ENCODE results near the gene ITGA3. TPM values are rescaled to one million over a fixed set of nuclear protein-coding genes. Genes with fewer than 3 reads are reported as not detected.

Gene ITGA3
- polyA plus RNA-seq, 2 of the 4 experiments (the other 2 are of a cell fraction): 141 to 268 TPM

- no peak overlapping the region for H3K27ac ChIP-seq
- no peak for DNase-seq (ENCODE audit: low read depth in 1 of 2, low spot score in 1 of 2)
- H3K9me3 ChIP-seq: no peaks in the 10 kb centered on the region
- ATAC-seq: no peak
- H3K4me3 ChIP-seq: no peak overlapping the region
- TF ChIP-seq SREBF2 (IDR thresholded peaks at IDR 0.05) (no peak), KDM5A (IDR thresholded peaks at IDR 0.05) (no peak), RFX5 (IDR thresholded peaks at IDR 0.05) (no peak), TP53 (CRISPR knock-in tag; IDR thresholded peaks at IDR 0.05) (no peak), SMC3 (IDR thresholded peaks at IDR 0.05) (no peak), CHD4 (IDR thresholded peaks at IDR 0.05; ENCODE audit: borderline replicate concordance) (no peak), ZC3H11A (IDR thresholded peaks at IDR 0.05) (no peak), TFCP2L1 (CRISPR knock-in tag; IDR thresholded peaks at IDR 0.05) (no peak), HDAC2 (IDR thresholded peaks at IDR 0.05) (no peak), CHD2 (IDR thresholded peaks at IDR 0.05; ENCODE audit: low read length, partially characterized antibody) (no peak), CEBPB (IDR thresholded peaks at IDR 0.05) (no peak), HOXB5 (CRISPR knock-in tag; IDR thresholded peaks at IDR 0.05) (no peak), MYC (IDR thresholded peaks at IDR 0.05; ENCODE audit: borderline replicate concordance, low read length) (no peak), EHF (CRISPR knock-in tag; IDR thresholded peaks at IDR 0.05) (no peak), NPAS2 (CRISPR knock-in tag; IDR thresholded peaks at IDR 0.05; ENCODE audit: borderline replicate concordance) (no peak), FOSL2 (IDR thresholded peaks at IDR 0.05) (no peak), FOSL2 (CRISPR knock-in tag; IDR thresholded peaks at IDR 0.05) (no peak), CBX8 (IDR thresholded peaks at IDR 0.05) (no peak)
- TF ChIP-seq, protein P1, sequence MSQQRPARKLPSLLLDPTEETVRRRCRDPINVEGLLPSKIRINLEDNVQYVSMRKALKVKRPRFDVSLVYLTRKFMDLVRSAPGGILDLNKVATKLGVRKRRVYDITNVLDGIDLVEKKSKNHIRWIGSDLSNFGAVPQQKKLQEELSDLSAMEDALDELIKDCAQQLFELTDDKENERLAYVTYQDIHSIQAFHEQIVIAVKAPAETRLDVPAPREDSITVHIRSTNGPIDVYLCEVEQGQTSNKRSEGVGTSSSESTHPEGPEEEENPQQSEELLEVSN (IDR thresholded peaks at IDR 0.05; ENCODE audit: borderline replicate concordance, low read depth): no peak
- TF ChIP-seq, protein P2, sequence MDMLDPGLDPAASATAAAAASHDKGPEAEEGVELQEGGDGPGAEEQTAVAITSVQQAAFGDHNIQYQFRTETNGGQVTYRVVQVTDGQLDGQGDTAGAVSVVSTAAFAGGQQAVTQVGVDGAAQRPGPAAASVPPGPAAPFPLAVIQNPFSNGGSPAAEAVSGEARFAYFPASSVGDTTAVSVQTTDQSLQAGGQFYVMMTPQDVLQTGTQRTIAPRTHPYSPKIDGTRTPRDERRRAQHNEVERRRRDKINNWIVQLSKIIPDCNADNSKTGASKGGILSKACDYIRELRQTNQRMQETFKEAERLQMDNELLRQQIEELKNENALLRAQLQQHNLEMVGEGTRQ (IDR thresholded peaks at IDR 0.05): no peak
- 0 out of 3 replicates have a peak, but pooled peaks cover 5% of the 10 kb centered on the region for H3K4me1 ChIP-seq
- CTCF ChIA-PET: interaction anchor here (0.8 to 60.2 kb wide), 17 partner anchors 13 to 175 kb away, joined by 3 to 1356 read pairs (median 5); partner anchors contain the start of genes PDK2 and PPP1R9B
- POLR2A ChIA-PET: no interaction called here
- no peak for FAIRE-seq
- H3K4me2 ChIP-seq: no peak overlapping the region
- whole genome bisulfite sequencing (ENCODE audit: missing lambda C conversion rate): 80% methylated on average over 3 of the region's 3 CpGs
Measured at GRCh38 chr17:50122945-50123344, 67.0 kb downstream of the ITGA3 start.

- Histone ChIP-seq H3K4me1 (peaks cover 10% of the 10 kb centered on the region; the same call in 1 of the 3 replicates), H3K4me2 (no peak overlapping the region), H3K27ac (peak overlapping the region in 1 of 2 experiments; percentile 17; a peak in 1 of 6 replicates), H3K4me3 (no peak overlapping the region), H3K9me3 (no peaks in the 10 kb centered on the region)
- FAIRE-seq (no peak), DNase-seq (ENCODE audit: low read depth in 1 of 2, low spot score in 1 of 2) (no peak), ATAC-seq (peak in 1 of 2 experiments; percentile 27; a peak in 3 of 6 replicates)
- no peak for TF ChIP-seq ZC3H11A (IDR thresholded peaks at IDR 0.05)
- no peak for TF ChIP-seq CBX2 (IDR thresholded peaks at IDR 0.05; ENCODE audit: borderline replicate concordance, low read depth)
- TF ChIP-seq ESRRA (IDR thresholded peaks at IDR 0.05; ENCODE audit: borderline replicate concordance, low read length): no peak
- no peak for TF ChIP-seq HOXB5 (CRISPR knock-in tag; IDR thresholded peaks at IDR 0.05)
- no peak for TF ChIP-seq TFCP2L1 (CRISPR knock-in tag; IDR thresholded peaks at IDR 0.05)
- TF ChIP-seq, protein P3, sequence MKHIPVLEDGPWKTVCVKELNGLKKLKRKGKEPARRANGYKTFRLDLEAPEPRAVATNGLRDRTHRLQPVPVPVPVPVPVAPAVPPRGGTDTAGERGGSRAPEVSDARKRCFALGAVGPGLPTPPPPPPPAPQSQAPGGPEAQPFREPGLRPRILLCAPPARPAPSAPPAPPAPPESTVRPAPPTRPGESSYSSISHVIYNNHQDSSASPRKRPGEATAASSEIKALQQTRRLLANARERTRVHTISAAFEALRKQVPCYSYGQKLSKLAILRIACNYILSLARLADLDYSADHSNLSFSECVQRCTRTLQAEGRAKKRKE (CRISPR knock-in tag; IDR thresholded peaks at IDR 0.05; ENCODE audit: low read depth): no peak
- TF ChIP-seq ZFP36 (IDR thresholded peaks at IDR 0.05; ENCODE audit: borderline replicate concordance, partially characterized antibody): no peak
- TF ChIP-seq ZNF302 (CRISPR knock-in tag; IDR thresholded peaks at IDR 0.05): no peak
- TF ChIP-seq FOSB (CRISPR knock-in tag; IDR thresholded peaks at IDR 0.05): no peak
- no peak for TF ChIP-seq CEBPB (IDR thresholded peaks at IDR 0.05)
- no peak for TF ChIP-seq EP300 (IDR thresholded peaks at IDR 0.05)
- TF ChIP-seq EHMT2 (IDR thresholded peaks at IDR 0.05; ENCODE audit: low read depth): no peak
- TF ChIP-seq ZSCAN20 (CRISPR knock-in tag; IDR thresholded peaks at IDR 0.05): no peak
- no peak for TF ChIP-seq KDM1A (IDR thresholded peaks at IDR 0.05; ENCODE audit: low read depth)
- no peak for TF ChIP-seq NR3C1 (IDR thresholded peaks at IDR 0.05)
- TF ChIP-seq PHF8 (IDR thresholded peaks at IDR 0.05; ENCODE audit: borderline replicate concordance, low read depth): no peak
- POLR2A ChIA-PET: no interaction called here
- CTCF ChIA-PET: interaction anchor here (0.8 to 60.2 kb wide), 16 partner anchors 12 to 174 kb away, joined by 3 to 1356 read pairs (median 4); partner anchors contain the start of genes PDK2 and PPP1R9B
- 61% methylated on average over 12 of the region's 12 CpGs for WGBS (ENCODE audit: missing lambda C conversion rate)
Measured at GRCh38 chr17:50123649-50124349, 67.9 kb downstream of the ITGA3 start.

Data from A549 (cell line).